Measurements from ENCODE around the gene SLC44A2.
A peak's percentile ranks its signal among the peaks of the same experiment; 100 is the strongest.

Gene SLC44A2

GRCh38 chr19:10617409-10618121, 7.8 kb upstream of the SLC44A2 start:
- no peak for DNase-seq

GRCh38 chr19:10618846-10619245, 6.5 kb upstream of the SLC44A2 start:
- no peak for DNase-seq

DNA sequence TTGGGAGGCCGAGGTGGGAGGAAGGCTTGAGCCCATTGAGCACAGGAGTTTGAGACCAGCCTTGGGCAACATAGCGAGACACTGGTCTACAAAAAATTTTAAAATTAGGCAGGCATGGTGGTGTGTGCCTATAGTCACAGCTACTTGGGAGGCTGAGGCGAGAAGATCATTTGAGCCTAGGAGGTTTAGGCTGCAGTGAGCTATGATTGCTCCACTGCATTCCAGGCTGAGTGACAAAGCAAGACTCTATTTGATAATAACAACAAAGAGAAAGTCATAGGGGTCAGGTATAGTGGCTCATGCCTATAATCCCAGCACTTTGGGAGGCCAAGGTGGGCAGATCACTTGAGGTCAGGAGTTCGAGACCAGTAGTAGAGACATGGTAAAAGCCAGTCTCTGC, 4.6 kb upstream of the SLC44A2 start:
- no peak for DNase-seq

DNA sequence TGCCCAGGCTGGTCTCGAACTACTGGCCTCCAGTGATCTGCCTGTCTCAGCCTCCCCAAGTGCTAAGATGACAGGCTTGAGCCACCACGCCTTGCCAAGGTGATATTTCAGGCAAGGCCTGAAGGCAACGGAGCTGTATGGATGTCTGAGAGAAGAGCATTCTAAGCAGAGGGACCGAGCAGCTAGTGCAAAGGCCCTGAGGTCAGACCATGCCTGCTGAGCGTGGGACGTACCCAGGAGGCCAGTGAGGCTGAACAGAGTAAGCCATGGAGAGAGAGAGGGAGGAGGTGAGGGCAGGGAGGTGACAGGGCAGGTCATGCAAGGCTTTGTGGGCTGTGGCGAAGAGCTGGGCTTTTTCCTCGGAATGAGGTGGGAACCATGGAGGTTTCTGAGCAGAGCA, 3.4 kb upstream of the SLC44A2 start:
- no peak for DNase-seq

DNA sequence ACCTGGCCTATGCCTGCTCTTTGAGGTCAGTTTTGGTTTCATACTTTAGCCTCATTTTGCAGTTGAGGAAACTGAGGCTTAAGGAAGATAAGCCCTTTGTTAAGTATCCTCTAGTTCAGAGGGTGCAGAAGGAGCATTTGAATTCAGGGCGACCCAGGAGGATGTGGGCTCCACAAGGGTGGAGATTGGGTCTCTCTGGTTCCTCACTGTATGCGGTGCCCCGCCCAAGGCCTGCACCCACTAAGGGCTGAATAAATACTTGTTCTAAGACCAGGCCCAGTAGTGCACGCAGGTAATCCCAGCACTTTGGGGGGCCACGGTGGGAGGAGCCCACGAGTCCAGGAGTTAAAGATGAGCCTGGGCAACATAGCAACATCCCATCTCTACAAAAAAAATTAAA, 768 bp upstream of the SLC44A2 start:
- DNase-seq = no peak

- peak; percentile 15 for DNase-seq
These were observed 397 bp downstream of the SLC44A2 start for GRCh38 chr19:10625762-10626138.

DNA sequence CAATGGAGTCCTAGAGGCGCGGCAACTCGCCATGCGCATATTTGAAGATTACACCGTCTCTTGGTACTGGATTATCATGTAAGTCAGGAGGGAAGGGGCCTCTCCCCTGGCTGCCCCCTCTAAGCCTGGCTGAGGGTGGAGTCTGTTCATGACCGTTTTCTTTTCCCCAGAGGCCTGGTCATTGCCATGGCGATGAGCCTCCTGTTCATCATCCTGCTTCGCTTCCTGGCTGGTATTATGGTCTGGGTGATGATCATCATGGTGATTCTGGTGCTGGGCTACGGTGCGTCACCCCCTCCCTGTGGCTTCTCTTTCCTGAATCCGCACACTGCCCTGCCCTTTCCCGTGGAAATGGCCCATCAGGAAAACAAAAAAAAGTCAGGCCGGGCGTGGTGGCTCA, 6.5 kb downstream of the SLC44A2 start:
- DNase-seq = no peak

GRCh38 chr19:10634430-10634829, 9.1 kb downstream of the SLC44A2 start:
- DNase-seq = no peak

- no peak for DNase-seq
These were observed 9.6 kb downstream of the SLC44A2 start for GRCh38 chr19:10634963-10635362.

GRCh38 chr19:10636304-10636972, 11.1 kb downstream of the SLC44A2 start:
- DNase-seq = no peak

DNA sequence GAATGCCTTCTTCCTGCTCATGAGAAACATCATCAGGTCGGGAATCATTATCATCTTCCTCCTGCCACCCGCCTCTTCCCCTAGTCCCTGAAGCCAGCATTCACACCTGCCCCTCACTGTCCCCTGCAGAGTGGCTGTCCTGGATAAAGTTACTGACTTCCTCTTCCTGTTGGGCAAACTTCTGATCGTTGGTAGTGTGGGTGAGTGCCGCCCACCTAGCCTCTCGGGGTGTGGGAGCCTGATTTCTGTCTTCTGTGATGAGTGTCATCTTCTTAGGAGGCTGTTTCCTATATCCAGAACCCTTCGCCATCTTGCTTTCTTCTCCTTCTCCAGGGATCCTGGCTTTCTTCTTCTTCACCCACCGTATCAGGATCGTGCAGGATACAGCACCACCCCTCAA, 12.5 kb downstream of the SLC44A2 start:
- no peak for DNase-seq

DNA sequence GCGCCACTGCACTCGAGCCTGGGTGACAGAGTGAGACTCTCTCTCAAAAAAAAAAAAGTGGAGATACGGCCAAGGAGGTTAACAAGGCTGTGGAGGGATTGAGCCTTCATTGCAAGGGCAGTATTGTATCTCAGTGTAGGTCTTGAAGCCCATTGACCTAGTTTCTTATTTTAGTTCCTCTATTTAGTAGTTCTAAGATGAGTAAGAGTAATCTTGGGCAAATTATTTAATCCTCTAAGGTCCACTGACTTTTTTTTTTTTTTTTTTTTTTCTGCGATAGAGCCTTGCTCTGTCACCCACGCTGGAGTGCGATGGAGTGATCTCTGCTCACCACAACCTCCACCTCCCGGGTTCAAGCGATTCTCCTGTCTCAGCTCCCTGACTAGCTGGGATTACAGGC, 14.5 kb downstream of the SLC44A2 start:
- DNase-seq = no peak

DNA sequence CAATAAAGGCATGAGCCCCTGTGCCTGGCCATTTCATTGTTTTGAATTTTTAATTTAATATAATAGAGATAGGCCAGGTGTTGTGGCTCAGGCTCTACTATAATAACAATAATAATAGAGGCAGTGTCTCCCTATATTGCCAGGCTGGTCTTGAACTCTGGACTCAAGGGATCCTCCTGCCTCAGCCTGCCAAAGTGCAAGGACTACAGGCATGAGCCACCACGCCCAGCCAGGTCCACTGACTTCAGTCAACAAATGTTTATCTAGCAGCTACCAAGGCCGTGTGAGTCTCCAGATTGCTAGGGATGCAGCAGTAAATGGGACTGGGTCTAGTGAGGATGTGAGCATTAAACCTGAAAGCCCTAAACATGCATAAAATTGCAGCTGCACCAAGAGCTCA, 15.0 kb downstream of the SLC44A2 start:
- DNase-seq = no peak

DNA sequence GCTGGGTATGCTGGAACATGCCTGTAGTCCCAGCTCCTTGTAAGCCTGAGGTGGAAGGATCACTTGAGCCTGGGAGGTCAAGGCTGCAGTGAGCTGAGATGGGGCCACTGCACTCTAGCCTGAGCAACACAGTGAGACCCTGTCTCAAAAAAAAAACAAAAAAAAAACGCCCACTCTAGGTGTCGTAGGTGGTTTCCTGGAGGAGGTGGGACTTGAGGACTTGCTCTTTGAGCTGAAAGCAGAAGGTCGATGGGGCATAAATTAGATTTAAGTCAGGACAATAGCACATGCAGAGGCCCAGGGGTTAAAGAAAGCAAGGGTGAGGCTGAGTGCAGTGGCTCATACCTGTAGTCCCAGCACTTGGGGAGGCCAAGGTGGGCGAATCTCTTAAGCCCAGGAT, 15.9 kb downstream of the SLC44A2 start:
- no peak for DNase-seq

GRCh38 chr19:10642473-10643171, 17.3 kb downstream of the SLC44A2 start:
- no peak for DNase-seq

DNA sequence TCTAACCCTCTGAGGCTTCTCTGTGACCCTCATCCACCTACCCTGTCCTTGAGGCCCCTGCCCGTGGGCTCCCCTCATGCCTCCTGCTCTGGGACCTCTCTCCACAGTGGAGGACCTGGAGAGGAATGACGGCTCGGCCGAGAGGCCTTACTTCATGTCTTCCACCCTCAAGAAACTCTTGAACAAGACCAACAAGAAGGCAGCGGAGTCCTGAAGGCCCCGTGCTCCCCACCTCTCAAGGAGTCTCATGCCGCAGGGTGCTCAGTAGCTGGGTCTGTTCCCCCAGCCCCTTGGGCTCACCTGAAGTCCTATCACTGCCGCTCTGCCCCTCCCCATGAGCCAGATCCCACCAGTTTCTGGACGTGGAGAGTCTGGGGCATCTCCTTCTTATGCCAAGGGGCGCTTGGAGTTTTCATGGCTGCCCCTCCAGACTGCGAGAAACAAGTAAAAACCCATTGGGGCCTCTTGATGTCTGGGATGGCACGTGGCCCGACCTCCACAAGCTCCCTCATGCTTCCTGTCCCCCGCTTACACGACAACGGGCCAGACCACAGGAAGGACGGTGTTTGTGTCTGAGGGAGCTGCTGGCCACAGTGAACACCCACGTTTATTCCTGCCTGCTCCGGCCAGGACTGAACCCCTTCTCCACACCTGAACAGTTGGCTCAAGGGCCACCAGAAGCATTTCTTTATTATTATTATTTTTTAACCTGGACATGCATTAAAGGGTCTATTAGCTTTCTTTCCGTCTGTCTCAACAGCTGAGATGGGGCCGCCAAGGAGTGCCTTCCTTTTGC, 18.0 kb downstream of the SLC44A2 start:
- no peak for DNase-seq

- no peak for DNase-seq
These were observed 18.6 kb downstream of the SLC44A2 start for GRCh38 chr19:10643968-10644259.

GRCh38 chr19:10644260-10645007, 19.1 kb downstream of the SLC44A2 start:
- peak; percentile 79 for DNase-seq

DNA sequence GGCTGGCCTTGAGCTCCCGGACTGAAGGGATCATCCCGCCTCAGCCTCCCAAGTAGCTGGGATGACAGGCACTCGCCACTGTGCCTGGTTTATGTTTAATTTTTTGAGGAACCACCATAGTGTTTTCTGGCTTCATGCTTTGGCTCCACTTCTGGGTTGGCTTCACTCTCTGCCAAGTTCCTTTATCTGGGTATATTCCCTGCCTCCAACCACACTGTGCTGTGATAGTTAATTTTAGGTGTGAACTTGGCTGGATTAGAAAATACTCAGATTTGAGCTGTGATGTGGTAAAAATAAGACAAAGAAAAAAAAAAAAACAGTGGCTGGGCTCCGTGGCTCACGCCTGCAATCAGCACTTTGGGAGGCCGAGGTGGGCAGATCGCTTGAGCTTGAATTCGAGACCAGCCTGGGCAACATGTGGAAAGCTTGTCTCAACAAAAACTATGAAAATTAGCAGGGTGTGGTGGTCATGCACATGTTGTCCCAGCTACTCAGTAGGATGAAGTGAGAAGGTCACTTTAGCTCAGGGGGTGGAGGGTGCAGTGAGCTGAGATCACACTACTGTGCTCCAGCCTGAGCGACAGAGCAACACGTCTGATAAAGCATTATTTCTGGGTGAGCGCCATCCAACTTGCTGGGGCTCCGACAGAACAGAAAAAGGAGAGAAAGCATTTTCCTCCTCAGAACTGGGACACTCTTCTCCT, 21.3 kb downstream of the SLC44A2 start:
- DNase-seq = no peak

- DNase-seq = no peak
These were observed 23.0 kb downstream of the SLC44A2 start for GRCh38 chr19:10648360-10648759.

DNA sequence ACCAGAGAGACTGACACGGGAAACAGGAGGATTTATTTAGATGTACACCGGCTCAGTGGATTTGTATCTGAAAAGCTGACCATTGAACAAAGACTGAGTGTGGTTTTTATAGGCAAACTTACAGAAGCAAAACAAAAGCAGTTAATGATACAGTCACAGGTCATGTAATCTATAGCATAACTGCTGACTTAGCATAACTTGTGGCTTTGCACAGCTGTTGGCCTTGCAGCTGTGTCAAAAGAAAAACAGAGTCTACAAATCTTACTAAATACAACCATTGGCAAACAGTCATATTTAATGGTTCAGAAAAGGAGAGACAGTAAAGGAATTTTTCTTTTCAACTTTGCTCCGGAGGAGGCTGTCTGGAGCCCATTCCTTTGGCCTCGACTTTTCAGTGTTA, 26.5 kb downstream of the SLC44A2 start:
- no peak for DNase-seq

GRCh38 chr19:10653482-10653731, 28.1 kb downstream of the SLC44A2 start:
- no peak for DNase-seq

Measured in NCI-H146 (cell line).